Thyroid gland (tissue), 4 donors: Measurements from ENCODE around the gene KIAA2012.

ENCODE experiments used
- POLR2A ChIP-seq, 2 donors: fragments of 450-650 bp; IDR thresholded peaks; one replicate each; pipeline ENCODE4 v1.6.1; 2017; ENCODE audit warnings: antibody characterized with exemption in 2 of 2, mild to moderate bottlenecking in 2 of 2, moderate library complexity in 1 of 2
- TF ChIP-seq, protein P1 (sequence below), 6 experiments: fragments of 200-600 bp in 3 of 6; fragments of 450-650 bp in 3 of 6; sonication (generic) in 3 of 6; IDR thresholded peaks; one replicate each; pipeline ENCODE4 v1.5.1; 2016 to 2019; ENCODE audit warnings: antibody characterized with exemption in 6 of 6, mild to moderate bottlenecking in 2 of 6, inconsistent platforms in 1 of 6, moderate library complexity in 1 of 6

DNA sequence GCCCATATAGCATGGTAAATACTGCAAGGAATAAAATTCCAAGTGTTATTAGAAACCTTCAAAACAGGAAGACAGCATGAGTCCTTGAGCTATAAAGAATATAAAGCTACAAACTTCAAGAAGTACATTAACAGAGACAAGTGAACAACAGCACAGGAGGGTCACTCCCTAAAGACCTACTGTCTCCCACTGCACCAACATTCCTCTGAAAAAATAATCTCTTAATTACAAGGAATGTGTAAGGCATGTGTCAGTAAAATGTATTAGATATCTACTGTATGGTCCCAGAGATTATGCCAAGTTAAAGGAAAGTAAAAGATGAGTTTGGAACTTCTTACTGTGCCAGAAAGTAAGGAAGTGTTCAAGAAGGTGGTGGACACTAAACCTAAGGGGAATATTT, 135.5 kb downstream of the KIAA2012 start:
- TF ChIP-seq, protein P1, sequence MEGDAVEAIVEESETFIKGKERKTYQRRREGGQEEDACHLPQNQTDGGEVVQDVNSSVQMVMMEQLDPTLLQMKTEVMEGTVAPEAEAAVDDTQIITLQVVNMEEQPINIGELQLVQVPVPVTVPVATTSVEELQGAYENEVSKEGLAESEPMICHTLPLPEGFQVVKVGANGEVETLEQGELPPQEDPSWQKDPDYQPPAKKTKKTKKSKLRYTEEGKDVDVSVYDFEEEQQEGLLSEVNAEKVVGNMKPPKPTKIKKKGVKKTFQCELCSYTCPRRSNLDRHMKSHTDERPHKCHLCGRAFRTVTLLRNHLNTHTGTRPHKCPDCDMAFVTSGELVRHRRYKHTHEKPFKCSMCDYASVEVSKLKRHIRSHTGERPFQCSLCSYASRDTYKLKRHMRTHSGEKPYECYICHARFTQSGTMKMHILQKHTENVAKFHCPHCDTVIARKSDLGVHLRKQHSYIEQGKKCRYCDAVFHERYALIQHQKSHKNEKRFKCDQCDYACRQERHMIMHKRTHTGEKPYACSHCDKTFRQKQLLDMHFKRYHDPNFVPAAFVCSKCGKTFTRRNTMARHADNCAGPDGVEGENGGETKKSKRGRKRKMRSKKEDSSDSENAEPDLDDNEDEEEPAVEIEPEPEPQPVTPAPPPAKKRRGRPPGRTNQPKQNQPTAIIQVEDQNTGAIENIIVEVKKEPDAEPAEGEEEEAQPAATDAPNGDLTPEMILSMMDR (IDR thresholded peaks at IDR 0.05): no peak
- no peak for TF ChIP-seq POLR2A (IDR thresholded peaks at IDR 0.05)
